ENCODE results near the gene HSD17B12.
"Not testable (repeated sequence)": the region's sequence is repeated elsewhere in the genome, so short reads cannot be mapped to it uniquely, and the experiment has no call there.

Gene HSD17B12

GRCh38 chr11:43738600-43739409 is 58.3 kb downstream of the HSD17B12 start:
- no peak for DNase-seq (ENCODE audit: extremely low read depth in 1 of 2, low read depth in 1 of 2)

- DNase-seq (ENCODE audit: extremely low read depth in 1 of 2, low read depth in 1 of 2), result no peak
Measured at GRCh38 chr11:43746670-43747069, 66.1 kb downstream of the HSD17B12 start.

GRCh38 chr11:43747130-43747802 is 66.7 kb downstream of the HSD17B12 start:
- DNase-seq (ENCODE audit: extremely low read depth in 1 of 2, low read depth in 1 of 2), result no peak

GRCh38 chr11:43748095-43748494 is 67.6 kb downstream of the HSD17B12 start:
- DNase-seq (ENCODE audit: extremely low read depth in 1 of 2, low read depth in 1 of 2), result no peak

- no peak for DNase-seq (ENCODE audit: extremely low read depth in 1 of 2, low read depth in 1 of 2)
Measured at GRCh38 chr11:43751726-43752125, 71.2 kb downstream of the HSD17B12 start.

GRCh38 chr11:43756575-43756974 is 76.0 kb downstream of the HSD17B12 start:
- DNase-seq (ENCODE audit: extremely low read depth in 1 of 2, low read depth in 1 of 2), result no peak

GRCh38 chr11:43758927-43759326 is 78.4 kb downstream of the HSD17B12 start:
- no peak for DNase-seq (ENCODE audit: extremely low read depth in 1 of 2, low read depth in 1 of 2)

- no peak for DNase-seq (ENCODE audit: extremely low read depth in 1 of 2, low read depth in 1 of 2)
Measured at GRCh38 chr11:43760902-43761301, 80.4 kb downstream of the HSD17B12 start.

- no peak for DNase-seq (ENCODE audit: extremely low read depth in 1 of 2, low read depth in 1 of 2)
Measured at GRCh38 chr11:43765194-43765593, 84.7 kb downstream of the HSD17B12 start.

GRCh38 chr11:43768654-43769053 is 88.1 kb downstream of the HSD17B12 start:
- DNase-seq (ENCODE audit: extremely low read depth in 1 of 2, low read depth in 1 of 2), result not testable (repeated sequence)

- DNase-seq (ENCODE audit: extremely low read depth in 1 of 2, low read depth in 1 of 2), result no peak
Measured at GRCh38 chr11:43770173-43770572, 89.6 kb downstream of the HSD17B12 start.

GRCh38 chr11:43772733-43773132 is 92.2 kb downstream of the HSD17B12 start:
- DNase-seq (ENCODE audit: extremely low read depth in 1 of 2, low read depth in 1 of 2), result no peak

- DNase-seq (ENCODE audit: extremely low read depth in 1 of 2, low read depth in 1 of 2), result no peak
Measured at GRCh38 chr11:43774786-43775185, 94.2 kb downstream of the HSD17B12 start.

GRCh38 chr11:43779306-43779705 is 98.8 kb downstream of the HSD17B12 start:
- DNase-seq (ENCODE audit: extremely low read depth in 1 of 2, low read depth in 1 of 2), result no peak

- DNase-seq (ENCODE audit: extremely low read depth in 1 of 2, low read depth in 1 of 2), result no peak
Measured at GRCh38 chr11:43784301-43784700, 103.8 kb downstream of the HSD17B12 start.

- DNase-seq (ENCODE audit: extremely low read depth in 1 of 2, low read depth in 1 of 2), result no peak
Measured at GRCh38 chr11:43784866-43785265, 104.3 kb downstream of the HSD17B12 start.

GRCh38 chr11:43785318-43785717 is 104.8 kb downstream of the HSD17B12 start:
- DNase-seq (ENCODE audit: extremely low read depth in 1 of 2, low read depth in 1 of 2), result no peak

- DNase-seq (ENCODE audit: extremely low read depth in 1 of 2, low read depth in 1 of 2), result no peak
Measured at GRCh38 chr11:43786016-43786415, 105.5 kb downstream of the HSD17B12 start.

- no peak for DNase-seq (ENCODE audit: extremely low read depth in 1 of 2, low read depth in 1 of 2)
Measured at GRCh38 chr11:43787824-43788223, 107.3 kb downstream of the HSD17B12 start.

GRCh38 chr11:43788421-43788820 is 107.9 kb downstream of the HSD17B12 start:
- no peak for DNase-seq (ENCODE audit: extremely low read depth in 1 of 2, low read depth in 1 of 2)

- DNase-seq (ENCODE audit: extremely low read depth in 1 of 2, low read depth in 1 of 2), result no peak
Measured at GRCh38 chr11:43789700-43790443, 109.3 kb downstream of the HSD17B12 start.

- DNase-seq (ENCODE audit: extremely low read depth in 1 of 2, low read depth in 1 of 2), result no peak
Measured at GRCh38 chr11:43790444-43790794, 109.9 kb downstream of the HSD17B12 start.

All from stimulated activated CD8-positive, alpha-beta memory T cell treated with anti-CD3 and anti-CD28 coated beads, Interleukin-7, amount 100 ng/mL, for 48 hours (primary cell).